NK-92 (cell line): ENCODE measurements around the gene TM9SF4.
"Not testable (repeated sequence)": the region's sequence is repeated elsewhere in the genome, so short reads cannot be mapped to it uniquely, and the experiment has no call there.

Source experiments
- DNase-seq: peaks from one replicate; lab custom pipeline; 2025; ENCODE audit not compliant: unreplicated experiment; lab: John Stamatoyannopoulos, UW

The TM9SF4 gene

GRCh38 chr20:32188376-32189122 lies 79.0 kb downstream of the TM9SF4 start:
- DNase-seq, result no peak

DNA sequence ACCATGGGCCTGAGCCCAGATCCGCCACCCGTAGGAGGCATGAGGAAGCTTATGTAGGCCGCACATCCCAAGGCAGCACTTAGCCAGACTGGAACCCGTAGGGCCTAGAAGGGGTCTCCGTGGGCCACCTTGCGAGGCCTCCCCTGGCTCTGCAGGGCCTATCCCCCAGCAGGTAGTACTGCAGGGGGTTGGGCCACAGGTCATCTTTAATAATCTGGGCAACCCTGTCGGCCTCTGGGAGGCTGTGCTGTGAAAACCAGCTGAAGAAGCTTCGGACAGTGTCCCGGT lies 79.6 kb downstream of the TM9SF4 start:
- DNase-seq, result no peak

- DNase-seq, result no peak
These were observed 80.4 kb downstream of the TM9SF4 start for GRCh38 chr20:32189691-32190615.

DNA sequence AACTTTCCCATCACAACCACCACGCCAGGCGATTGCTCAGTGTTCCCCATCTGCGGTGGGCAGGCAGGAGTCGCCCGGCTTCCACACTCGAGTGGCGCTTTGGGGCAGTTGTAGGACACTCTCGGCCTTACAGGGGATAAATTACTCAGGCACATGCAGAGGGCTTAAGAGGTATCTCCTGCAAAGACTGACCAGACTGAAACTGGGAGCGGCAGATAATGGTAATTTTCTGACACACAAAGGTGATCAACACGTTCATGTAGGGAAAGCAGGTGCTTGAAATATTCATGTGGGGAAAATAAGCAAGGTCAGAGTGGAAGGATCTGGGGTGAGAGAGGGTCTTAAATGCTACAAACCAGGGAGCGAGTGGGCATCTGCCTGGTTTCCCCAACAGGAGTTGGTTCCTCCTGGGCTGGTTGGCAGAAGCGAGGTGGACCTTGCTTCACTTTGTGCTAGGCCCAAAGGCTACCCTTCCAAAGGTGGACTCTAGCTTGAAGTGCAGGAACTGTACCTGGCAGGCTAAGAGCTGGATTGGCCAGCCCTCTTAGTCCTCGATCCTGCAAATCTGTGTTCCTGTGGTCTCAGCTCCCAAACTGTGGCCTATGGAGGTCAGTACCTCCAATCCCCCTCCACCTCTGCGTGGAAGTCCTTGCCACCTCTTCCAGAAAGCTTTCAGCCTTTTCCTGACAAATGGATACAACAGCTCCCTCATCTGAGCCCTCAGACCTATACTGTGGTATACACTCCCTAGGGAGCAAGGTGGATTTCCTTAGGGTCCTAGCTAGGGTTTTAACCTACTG lies 81.3 kb downstream of the TM9SF4 start:
- no peak for DNase-seq

DNA sequence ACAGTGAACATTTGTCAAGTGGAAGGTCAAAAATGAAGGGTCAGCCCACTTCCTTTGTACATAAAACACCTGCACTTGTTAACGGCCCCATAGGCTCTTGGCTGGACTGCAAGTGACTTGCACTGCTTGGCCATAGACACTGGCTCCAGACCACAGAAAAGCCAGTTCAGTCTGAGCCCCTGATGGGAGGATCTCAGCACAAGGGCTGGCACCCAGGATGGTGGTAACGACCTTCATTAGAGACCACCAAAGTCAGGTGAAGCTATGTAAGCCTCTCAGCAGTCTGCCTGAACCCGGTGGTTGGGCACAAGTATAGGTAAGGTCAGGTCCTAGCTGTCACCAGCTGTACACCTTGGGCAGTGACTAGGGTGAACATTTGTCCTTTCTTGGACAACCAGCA lies 81.9 kb downstream of the TM9SF4 start:
- DNase-seq, result no peak

GRCh38 chr20:32191873-32192272 lies 82.4 kb downstream of the TM9SF4 start:
- DNase-seq, result no peak

DNA sequence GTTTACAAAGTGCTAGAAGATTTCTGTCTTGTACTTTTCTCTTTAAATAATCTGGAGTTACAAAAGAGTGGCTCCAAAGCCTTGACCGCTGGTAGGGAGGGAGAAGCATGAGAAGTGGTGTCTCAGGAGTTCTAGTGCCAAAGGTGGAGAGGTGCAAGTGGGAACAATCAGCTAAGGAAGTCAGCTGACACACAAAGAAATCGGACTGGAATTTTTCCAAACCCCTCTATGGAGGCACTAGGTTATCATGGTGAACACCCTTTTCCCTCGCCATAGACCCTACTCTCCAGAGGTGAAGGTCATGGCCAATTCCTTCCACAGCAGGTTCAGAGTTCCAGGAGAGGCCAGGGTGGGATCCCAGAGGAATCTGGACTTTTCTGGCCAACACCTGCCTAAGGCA lies 83.2 kb downstream of the TM9SF4 start:
- DNase-seq, result no peak

DNA sequence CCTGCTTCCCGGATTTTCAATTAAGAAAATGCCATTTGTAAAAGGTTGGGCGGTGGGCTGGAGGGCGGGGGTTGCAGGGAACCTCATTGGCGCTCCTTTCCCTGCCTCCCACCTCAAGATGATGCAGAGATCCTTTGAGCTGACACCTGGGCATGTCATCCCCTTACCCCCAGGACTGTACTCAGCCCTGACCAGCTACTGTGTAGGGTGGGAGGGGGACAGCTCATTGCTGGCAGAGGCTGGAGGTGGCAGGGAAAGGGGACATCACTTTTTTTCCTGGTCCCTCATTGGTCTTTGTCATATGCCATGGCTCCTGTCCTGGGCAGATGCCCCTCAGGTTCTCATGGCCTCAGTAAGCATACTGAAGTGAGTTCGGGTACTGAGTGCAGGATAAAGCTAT lies 83.8 kb downstream of the TM9SF4 start:
- DNase-seq, result not testable (repeated sequence)

DNA sequence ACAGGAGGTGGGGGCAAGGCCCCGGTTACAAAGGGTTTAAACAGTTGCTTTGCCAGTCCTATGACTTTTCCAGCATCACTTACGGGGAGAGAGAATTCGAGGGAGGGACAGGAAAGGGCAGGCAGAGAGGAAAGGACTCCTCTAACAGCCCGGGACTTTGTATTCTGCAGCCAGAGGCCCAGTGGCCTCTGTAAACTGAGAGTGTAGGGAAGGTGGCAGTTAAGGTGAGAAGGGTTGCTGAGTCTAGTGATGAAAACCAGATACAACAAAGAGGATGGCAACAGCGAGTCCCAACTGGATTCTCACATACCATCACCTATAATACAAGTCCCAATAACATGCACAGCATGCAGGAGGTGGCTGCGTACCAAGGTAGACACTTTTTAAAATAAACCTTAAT lies 84.5 kb downstream of the TM9SF4 start:
- DNase-seq, result no peak

GRCh38 chr20:32195581-32195980 lies 86.1 kb downstream of the TM9SF4 start:
- no peak for DNase-seq

DNA sequence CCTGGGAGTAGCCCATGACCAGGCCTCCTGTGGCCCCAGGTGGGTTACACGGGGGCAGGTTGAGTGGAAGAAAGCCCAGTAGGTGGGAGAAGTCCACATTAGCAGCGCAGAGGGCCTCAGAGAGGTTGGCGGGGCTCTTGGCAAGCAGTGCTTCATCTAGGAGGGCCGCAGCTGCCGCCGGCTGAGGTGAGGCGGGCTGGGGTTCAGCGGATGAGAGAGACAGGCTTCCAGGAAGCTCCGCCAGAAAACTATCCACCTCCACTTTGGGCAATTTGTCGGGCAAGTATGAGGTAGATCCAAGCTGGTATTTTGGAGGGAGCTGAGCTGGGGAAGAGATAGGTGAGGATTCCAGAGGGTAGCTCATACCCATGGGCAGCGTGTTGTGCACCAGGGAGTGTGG lies 87.1 kb downstream of the TM9SF4 start:
- not testable (repeated sequence) for DNase-seq

DNA sequence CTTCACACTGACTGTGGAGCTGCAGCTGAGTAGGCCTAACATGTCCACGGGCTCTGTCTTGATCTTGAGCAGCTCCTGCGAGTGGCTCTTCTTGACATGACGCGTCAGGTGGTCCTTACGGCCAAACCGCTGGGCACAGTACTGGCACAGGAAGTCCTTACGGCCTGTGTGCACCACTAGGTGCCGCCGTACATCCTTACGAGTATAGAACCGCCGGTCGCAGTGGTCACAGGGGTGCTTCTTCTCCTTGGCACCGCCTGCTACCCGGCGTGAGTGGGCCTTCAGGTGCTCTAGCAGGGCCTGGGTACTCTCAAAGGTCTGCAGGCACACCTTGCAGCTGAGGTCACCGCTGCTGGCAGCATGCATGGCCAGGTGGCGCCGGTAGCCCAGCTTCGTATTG lies 87.6 kb downstream of the TM9SF4 start:
- not testable (repeated sequence) for DNase-seq

DNA sequence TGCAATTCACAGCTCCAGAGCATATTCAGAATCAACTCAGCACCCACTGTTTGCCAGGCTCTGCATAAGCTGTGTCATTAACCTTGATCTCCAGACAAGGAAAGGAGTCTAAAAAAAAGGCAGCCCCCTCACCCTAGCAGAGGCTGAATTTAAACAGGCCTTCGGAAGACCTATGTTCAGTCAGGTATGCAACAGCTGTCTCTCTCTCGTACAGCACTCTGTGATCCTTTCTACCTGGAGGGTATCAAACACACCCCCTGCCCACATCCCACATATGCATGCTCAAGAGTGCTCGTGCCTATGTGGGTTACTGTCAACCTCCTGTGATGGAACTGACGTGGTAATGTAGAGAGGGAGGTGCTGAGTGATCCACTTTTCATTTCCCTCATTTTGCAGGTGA lies 89.5 kb downstream of the TM9SF4 start:
- DNase-seq, result no peak

- DNase-seq, result no peak
These were observed 91.9 kb downstream of the TM9SF4 start for GRCh38 chr20:32201296-32201976.

DNA sequence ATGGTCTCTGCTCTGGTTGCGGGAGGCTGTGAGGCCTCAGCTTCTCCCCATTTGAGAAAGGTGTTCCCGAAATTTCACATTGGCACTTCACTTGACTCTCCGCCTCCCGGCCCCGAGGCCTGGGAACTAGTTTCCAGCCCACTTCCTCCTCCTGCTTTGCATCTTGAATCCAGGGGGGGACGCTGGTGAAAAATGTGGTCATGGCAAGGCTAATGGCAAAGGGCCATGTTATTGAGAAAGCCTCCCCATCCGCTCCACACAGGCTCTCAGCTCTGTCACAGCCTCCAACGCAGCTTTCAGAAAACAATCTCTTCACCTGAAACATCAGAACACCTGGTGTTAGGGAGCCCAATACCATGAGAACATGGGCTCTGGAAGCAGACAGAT lies 92.5 kb downstream of the TM9SF4 start:
- DNase-seq, result no peak

DNA sequence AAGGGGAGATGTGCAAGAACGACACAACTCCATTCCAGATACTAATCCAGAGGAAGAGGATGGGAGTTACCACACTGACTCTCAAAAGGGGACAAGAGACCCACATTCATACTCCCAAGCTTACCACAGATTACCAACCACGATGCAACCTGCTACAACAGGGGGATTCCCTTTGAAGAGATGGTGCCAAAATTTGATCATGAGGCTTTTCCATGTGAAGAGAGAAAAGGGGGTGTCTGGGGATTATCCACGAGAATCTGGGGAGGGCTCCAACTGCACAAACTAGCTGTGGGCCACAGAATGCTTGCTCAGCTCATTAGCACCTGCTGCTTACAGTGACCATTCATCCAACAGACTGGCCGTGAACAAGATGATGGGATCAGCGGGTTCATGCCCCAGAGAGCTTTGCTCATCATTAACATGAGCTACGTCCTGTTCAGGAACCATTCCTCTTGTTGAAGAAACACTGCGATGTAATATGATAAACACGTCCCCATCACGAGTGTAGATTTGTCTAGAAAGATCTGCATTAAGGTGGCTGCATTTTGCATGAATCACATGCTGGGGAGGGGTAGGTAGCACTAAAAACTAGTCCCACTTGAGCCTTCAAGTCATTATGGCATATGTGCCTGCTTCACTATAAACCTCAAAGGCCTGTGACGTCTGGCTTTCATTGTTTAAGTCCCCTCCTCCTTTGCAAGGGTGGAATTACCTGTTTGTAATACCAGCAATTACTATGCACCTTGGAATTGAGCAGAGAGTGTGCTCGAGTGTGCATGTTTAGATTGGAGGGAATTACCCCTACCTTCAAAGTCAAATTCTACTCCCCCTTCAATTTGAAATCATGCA lies 94.1 kb downstream of the TM9SF4 start:
- no peak for DNase-seq

DNA sequence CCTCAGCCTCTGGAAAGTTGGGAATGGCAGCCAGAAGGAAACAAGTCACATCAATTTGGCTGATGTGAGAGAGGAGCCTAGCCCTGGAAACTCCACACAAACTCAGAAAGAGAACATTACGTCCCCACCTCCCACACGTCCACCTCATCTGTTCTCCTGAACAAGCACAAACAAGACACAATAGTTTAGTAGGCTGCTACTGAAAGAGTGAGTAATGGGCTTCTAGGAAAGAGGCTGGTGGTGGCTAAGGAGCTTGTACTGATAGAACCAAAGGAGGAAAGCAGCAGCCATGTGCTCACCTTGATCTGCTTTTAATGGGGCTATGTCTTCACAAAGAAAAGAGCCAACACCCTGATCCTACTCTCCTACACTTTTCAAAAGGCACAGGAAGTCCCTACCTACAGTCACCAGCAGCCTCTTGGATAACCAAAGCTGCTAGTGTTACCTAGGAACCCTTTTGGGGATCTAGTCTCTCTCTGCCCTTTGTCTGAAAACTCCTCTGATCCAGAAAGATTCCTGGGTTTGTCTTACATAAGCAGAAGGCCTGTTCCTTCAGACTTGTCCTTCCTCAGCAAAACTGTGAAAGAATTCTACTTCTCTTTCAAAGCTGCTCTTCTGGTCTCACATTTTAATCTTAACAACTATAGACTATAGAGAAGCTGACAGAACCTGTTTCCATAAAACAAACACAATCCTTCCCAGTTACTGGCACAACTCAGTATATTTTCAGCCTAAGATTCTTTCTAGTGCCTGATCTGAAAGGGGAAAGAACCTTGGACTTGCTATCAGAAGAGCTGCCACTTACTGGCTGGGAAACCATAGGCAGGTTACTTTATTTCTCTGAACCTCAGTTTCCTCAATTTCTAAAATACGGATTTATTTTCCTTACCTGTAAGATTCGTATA lies 94.9 kb downstream of the TM9SF4 start:
- DNase-seq, result no peak

DNA sequence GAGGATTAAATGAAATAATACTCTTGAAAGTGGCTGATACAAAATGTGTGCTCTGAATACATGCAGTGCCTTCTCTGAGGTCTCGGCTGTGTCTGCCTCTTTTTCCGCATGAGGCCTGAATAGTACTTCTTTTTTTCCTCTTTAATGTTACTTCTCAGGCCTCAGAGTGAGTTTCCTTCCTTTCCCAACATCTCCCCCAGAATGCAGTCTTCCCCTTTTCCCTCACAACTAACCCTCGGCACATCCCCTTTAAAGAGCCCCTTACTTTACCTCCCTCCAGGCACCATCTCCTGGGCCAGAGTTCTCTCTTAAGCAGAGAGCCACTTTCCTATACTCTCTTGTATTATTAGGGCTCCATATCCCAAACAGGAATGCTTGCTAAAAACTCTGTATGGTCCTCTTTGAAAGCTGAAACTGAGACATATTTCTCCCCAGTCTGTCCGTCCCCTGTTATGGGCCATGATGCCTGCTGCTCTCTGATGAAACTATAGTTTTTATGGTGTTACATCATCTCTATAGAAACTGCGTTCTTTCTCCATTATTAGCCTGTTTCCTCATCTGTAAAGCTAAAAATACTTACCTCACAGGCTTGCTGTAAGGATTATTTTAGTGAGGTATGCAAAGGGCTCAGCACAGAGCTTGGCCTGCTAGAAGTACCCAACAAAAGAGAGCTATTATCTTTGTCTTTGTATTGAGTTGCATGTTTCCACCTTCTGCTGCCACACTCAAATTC lies 95.8 kb downstream of the TM9SF4 start:
- no peak for DNase-seq
